Panc1 (cell line): ENCODE data around the gene SLX4IP. TPM values are rescaled to one million over a fixed set of nuclear protein-coding genes. Genes with fewer than 3 reads are reported as not detected.

ENCODE experiments used
- ATAC-seq: fragments of 200-7000 bp; cut with Tn5 transposase; 2 replicates; pipeline ENCODE4 v1.9.1; 2020; ENCODE audit warnings: mild to moderate bottlenecking, moderate library complexity
- Bru-seq: library from RNA; stranded (reverse); fragments of 400-500 nt; gene quantifications from one replicate; lab custom pipeline; 2021; lab: Mats Ljungman, UMichigan
- BruChase-seq, 2 experiments: library from RNA; stranded (reverse); fragments of 400-500 nt; gene quantifications; one replicate each; lab custom pipeline; 2021; lab: Mats Ljungman, UMichigan
- BruUV-seq: library from RNA; stranded (reverse); fragments of 400-500 nt; replicated peaks from 2 replicates; lab custom pipeline; 2021; lab: Mats Ljungman, UMichigan
- CTCF ChIA-PET: fragments of 300-600 bp; sonication (Branson Sonifier 250); formaldehyde crosslinking; loops from one replicate; lab custom pipeline; 2022; ENCODE audit warnings: antibody characterized with exemption; lab: Charles Lee
- POLR2A ChIA-PET: fragments of 300-600 bp; sonication (Branson Sonifier 250); formaldehyde crosslinking; loops from one replicate; lab custom pipeline; 2022; ENCODE audit warnings: antibody characterized with exemption; lab: Charles Lee
- DNase-seq: peaks from one replicate; pipeline ENCODE4 v3.0.0-alpha.2; 2010; ENCODE audit warnings: low read depth, low spot score
- H3K27ac ChIP-seq: 2 replicates; pipeline ENCODE4 v1.5.1; 2011; ENCODE audit warnings: mild to moderate bottlenecking, low read length, inconsistent platforms
- H3K27me3 ChIP-seq: fragments of 200-500 bp; sonication (Bioruptor generic); 2 replicates; pipeline ENCODE4 v1.6.0; 2014; ENCODE audit warnings: low read length, inconsistent platforms; ENCODE audit not compliant: control insufficient read depth, insufficient read depth
- H3K36me3 ChIP-seq: fragments of 200-500 bp; sonication (Bioruptor generic); 2 replicates; pipeline ENCODE4 v1.5.1; 2014; ENCODE audit warnings: inconsistent platforms, mild to moderate bottlenecking, low read length, moderate library complexity; ENCODE audit not compliant: control insufficient read depth, insufficient read depth
- H3K4me1 ChIP-seq: 2 replicates; pipeline ENCODE4 v1.5.1; 2011; ENCODE audit warnings: inconsistent platforms, mild to moderate bottlenecking, low read length, moderate library complexity; ENCODE audit not compliant: control insufficient read depth, insufficient read depth
- H3K4me3 ChIP-seq, 2 experiments: 2 replicates each; pipeline ENCODE4 v1.5.1; 2011 to 2012; ENCODE audit warnings: low read depth in 2 of 2, low read length in 2 of 2, mild to moderate bottlenecking in 2 of 2, inconsistent platforms in 1 of 2, moderate library complexity in 1 of 2
- H3K9me3 ChIP-seq: fragments of 200-500 bp; sonication (Bioruptor generic); 2 replicates; pipeline ENCODE4 v1.5.1; 2014; ENCODE audit warnings: low read depth, mild to moderate bottlenecking, inconsistent platforms, low read length, moderate library complexity; ENCODE audit not compliant: control insufficient read depth, insufficient read depth
- POLR2AphosphoS5 ChIP-seq: IDR thresholded peaks from 2 replicates; pipeline ENCODE4 v1.6.1; 2012; ENCODE audit warnings: mild to moderate bottlenecking, low read depth, low read length, moderate library complexity
- SIN3A ChIP-seq: IDR thresholded peaks from 2 replicates; pipeline ENCODE4 v1.6.1; 2012; ENCODE audit warnings: low read depth, mild to moderate bottlenecking, low read length, moderate library complexity, borderline replicate concordance; ENCODE audit not compliant: insufficient read depth
- TCF7L2 ChIP-seq: IDR thresholded peaks from 2 replicates; pipeline ENCODE4 v1.6.1; 2011; ENCODE audit warnings: mild to moderate bottlenecking, low read depth, low read length, inconsistent platforms
- in situ Hi-C: cut with HindIII; loops from 2 replicates; pipeline ENCODE4 v1.10.0; 2016; ENCODE audit warnings: low sequenced_read_pairs, low pct_unique_long_range_greater_than_20kb
- intact Hi-C: fragments of 100-400 bp; cut with micrococcal nuclease; formaldehyde crosslinking; loops from one replicate; pipeline ENCODE4 v1.10.0; 2022; ENCODE audit not compliant: unreplicated experiment
- long read RNA-seq: library from polyadenylated mRNA; unstranded; transcript quantifications from one replicate; pipeline ENCODE4 v2.0.0, GENCODE V29; 2021; ENCODE audit not compliant: unreplicated experiment
- polyA plus RNA-seq: library from polyadenylated mRNA; unstranded; fragments of >200 nt; gene quantifications from one replicate; pipeline ENCODE4 v1.2.1, GENCODE V29; 2012; ENCODE audit warnings: missing spikeins; ENCODE audit not compliant: insufficient read length
- total RNA-seq: library from RNA; stranded (reverse); gene quantifications from one replicate; pipeline ENCODE4 v1.2.1, GENCODE V29; 2021; ENCODE audit not compliant: unreplicated experiment
- TF ChIP-seq, protein P1 (sequence below): fragments of 450-650 bp; IDR thresholded peaks from 2 replicates; pipeline ENCODE4 v1.5.1; 2017; ENCODE audit warnings: mild to moderate bottlenecking
- TF ChIP-seq, protein P2 (sequence below), 2 experiments: IDR thresholded peaks; 2 replicates each; pipeline ENCODE4 v1.6.1; 2011 to 2012; ENCODE audit warnings: low read depth in 2 of 2, control low read depth in 1 of 2, low read length in 1 of 2, mild to moderate bottlenecking in 1 of 2, moderate library complexity in 1 of 2; ENCODE audit not compliant: insufficient read depth in 1 of 2

SLX4IP gene
- 5.4 TPM for total RNA-seq
- 1.6 TPM for polyA plus RNA-seq
- Bru-seq, nascent RNA, result percentile 66 among the genes with signal in this experiment
- BruChase-seq, experiment 1, labeled RNA remaining after a 2-hour chase, result percentile 62 among the genes with signal in this experiment
- percentile 59 among the genes with signal in this experiment for BruChase-seq, experiment 2, labeled RNA remaining after a 6-hour chase
- long read RNA-seq, full-length matches to known transcripts, result 2 of 9 reads
- long read RNA-seq, partial matches to known transcripts, result 0 of 9 reads
- long read RNA-seq, other reads (novel, unspliced or antisense), result 7 of 9 reads

DNA sequence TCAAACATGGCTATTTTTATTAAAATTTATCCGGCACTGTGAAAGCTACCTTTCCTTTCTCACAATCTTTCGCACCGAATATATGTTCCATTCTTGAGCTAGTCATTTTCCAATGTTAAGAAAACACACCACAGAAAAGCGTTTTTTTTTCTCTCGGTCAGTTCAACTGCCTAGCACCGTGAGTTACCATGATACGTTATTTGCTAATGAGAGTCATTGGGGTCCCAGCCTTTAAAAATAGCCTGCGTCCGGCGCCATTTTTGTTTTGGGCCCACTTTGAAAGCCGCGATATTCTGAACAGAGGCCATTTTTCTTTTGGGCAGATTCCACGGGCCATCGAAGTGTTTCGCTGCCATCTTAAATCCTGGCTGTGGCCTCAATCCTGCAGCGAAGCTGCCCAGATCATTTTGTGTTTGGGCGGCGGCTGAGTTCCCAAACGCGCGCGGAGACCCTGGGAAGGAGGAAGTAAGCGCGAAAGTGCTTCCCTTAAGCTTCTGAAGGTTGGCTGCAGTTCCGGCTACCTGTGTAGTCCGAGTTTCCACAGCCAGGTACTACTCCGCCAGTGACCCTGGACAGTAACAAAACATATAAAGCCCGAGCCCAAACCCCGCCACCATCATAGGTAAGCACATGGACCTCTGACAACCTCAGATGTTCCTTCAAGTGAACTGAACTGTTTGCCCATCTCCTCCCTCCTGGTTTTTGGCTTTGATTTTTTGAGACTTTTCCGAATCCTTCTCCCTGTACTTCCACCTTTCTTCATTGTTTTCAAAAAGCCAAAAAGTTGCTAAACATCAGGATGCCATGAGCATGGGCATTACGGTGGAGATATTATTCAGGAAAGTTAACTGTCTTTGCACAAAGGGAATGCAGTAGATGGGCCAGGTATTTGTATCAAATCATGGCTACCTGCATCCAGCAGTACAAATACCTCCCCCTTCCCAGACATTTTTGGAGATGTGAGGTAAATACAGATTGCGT lies at the start of gene SLX4IP:
TSS of gene SLX4IP (plus strand) at position 474 of the 981 bp plus-strand sequence. CDS start 22,900 bp downstream, outside the sequence.
- intact Hi-C loops, result no loop called here
- Histone ChIP-seq H3K27ac (peak within 1 kb of the TSS; percentile 100), H3K4me1 (peaks cover 12% of the 10 kb centered on the region), H3K27me3 (no peaks in the 10 kb centered on the region), H3K36me3 (peaks cover 3% of the 10 kb centered on the region; the same call in 1 of the 2 replicates), H3K4me3 (peak within 1 kb of the TSS; percentile 88 to 95), H3K9me3 (no peaks in the 10 kb centered on the region)
- DNase-seq, result peak; percentile 81
- TF ChIP-seq TCF7L2 (no peak; the same call in 1 of the 2 replicates), SIN3A (no peak), POLR2AphosphoS5 (peak; percentile 71)
- TF ChIP-seq, protein P1, sequence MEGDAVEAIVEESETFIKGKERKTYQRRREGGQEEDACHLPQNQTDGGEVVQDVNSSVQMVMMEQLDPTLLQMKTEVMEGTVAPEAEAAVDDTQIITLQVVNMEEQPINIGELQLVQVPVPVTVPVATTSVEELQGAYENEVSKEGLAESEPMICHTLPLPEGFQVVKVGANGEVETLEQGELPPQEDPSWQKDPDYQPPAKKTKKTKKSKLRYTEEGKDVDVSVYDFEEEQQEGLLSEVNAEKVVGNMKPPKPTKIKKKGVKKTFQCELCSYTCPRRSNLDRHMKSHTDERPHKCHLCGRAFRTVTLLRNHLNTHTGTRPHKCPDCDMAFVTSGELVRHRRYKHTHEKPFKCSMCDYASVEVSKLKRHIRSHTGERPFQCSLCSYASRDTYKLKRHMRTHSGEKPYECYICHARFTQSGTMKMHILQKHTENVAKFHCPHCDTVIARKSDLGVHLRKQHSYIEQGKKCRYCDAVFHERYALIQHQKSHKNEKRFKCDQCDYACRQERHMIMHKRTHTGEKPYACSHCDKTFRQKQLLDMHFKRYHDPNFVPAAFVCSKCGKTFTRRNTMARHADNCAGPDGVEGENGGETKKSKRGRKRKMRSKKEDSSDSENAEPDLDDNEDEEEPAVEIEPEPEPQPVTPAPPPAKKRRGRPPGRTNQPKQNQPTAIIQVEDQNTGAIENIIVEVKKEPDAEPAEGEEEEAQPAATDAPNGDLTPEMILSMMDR, result no peak
- ChIA-PET CTCF (no interaction called here), POLR2A (interaction anchor here (0.8 to 1.2 kb wide), 2 partner anchors 125 to 830 kb away, joined by 3 read pairs; no protein-coding TSS in a partner anchor)
- in situ Hi-C loops, result no loop called here
- ATAC-seq, result peak; percentile 85
- BruUV-seq, result TSS peak; percentile 82

DNA sequence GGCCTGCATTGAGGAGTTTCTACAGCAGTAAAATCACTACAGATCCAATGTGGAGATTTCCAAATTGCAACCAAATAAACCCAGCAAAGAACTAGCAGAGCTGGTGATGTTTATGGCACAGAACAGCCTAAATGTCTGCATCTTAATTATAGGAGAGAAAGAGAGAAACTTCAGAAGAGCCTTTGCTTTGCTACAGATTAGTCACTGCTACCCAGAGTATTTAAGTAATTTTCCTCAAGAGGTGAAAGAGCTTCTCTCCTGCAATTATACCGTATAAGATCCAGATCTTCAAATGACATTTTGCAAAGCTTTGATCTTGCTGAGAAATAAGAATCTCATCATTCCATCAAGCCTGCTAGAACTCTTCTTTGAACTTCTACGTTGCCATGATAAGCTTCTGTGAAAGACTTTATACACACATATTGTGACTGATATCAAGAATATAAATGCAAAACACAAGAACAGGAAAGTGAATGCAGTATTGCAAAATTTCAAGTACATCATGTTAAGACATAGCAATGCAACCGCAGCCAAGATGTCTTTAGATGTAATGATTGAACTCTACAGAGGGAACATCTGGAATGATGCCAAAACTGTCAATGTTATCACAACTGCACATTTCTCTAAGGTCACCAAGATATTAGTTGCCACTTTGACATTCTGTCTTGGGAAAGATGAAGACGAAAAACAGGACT lies 49.1 kb upstream of the SLX4IP start:
- Histone ChIP-seq H3K27me3 (no peaks in the 10 kb centered on the region), H3K4me3 (no peak overlapping the region), H3K27ac (no peak overlapping the region), H3K36me3 (no peaks in the 10 kb centered on the region), H3K9me3 (no peaks in the 10 kb centered on the region), H3K4me1 (no peaks in the 10 kb centered on the region)
- TF ChIP-seq, protein P2, sequence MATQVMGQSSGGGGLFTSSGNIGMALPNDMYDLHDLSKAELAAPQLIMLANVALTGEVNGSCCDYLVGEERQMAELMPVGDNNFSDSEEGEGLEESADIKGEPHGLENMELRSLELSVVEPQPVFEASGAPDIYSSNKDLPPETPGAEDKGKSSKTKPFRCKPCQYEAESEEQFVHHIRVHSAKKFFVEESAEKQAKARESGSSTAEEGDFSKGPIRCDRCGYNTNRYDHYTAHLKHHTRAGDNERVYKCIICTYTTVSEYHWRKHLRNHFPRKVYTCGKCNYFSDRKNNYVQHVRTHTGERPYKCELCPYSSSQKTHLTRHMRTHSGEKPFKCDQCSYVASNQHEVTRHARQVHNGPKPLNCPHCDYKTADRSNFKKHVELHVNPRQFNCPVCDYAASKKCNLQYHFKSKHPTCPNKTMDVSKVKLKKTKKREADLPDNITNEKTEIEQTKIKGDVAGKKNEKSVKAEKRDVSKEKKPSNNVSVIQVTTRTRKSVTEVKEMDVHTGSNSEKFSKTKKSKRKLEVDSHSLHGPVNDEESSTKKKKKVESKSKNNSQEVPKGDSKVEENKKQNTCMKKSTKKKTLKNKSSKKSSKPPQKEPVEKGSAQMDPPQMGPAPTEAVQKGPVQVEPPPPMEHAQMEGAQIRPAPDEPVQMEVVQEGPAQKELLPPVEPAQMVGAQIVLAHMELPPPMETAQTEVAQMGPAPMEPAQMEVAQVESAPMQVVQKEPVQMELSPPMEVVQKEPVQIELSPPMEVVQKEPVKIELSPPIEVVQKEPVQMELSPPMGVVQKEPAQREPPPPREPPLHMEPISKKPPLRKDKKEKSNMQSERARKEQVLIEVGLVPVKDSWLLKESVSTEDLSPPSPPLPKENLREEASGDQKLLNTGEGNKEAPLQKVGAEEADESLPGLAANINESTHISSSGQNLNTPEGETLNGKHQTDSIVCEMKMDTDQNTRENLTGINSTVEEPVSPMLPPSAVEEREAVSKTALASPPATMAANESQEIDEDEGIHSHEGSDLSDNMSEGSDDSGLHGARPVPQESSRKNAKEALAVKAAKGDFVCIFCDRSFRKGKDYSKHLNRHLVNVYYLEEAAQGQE (IDR thresholded peaks at IDR 0.05; ENCODE audit: insufficient read depth in 1 of 2, low read depth in 2 of 2, low read length in 1 of 2), result no peak
- TF ChIP-seq, protein P1, result no peak
- no peak for TF ChIP-seq POLR2AphosphoS5
- in situ Hi-C loops, result no loop called here
- ChIA-PET POLR2A (no interaction called here), CTCF (no interaction called here)
- DNase-seq, result no peak
- ATAC-seq, result no peak
- no TSS peak for BruUV-seq
- intact Hi-C loops, result no loop called here
